IPS-20b (cell line): ENCODE data around the gene SERPINB7.

Experiments used
- H3K27ac ChIP-seq: one replicate; pipeline ENCODE4 v1.5.1; 2013; ENCODE audit warnings: low read length
- H3K27me3 ChIP-seq: 2 replicates; pipeline ENCODE4 v1.6.1; 2013; ENCODE audit warnings: mild to moderate bottlenecking, low read length, inconsistent platforms; ENCODE audit not compliant: insufficient read depth
- H3K36me3 ChIP-seq: 2 replicates; pipeline ENCODE4 v1.6.1; 2013; ENCODE audit warnings: low read depth, mild to moderate bottlenecking, inconsistent platforms, low read length, moderate library complexity; ENCODE audit not compliant: insufficient read depth
- H3K4me1 ChIP-seq: 2 replicates; pipeline ENCODE4 v1.6.1; 2013; ENCODE audit warnings: mild to moderate bottlenecking, control low read depth, inconsistent platforms, low read length, moderate library complexity; ENCODE audit not compliant: insufficient read depth
- H3K4me3 ChIP-seq: 2 replicates; pipeline ENCODE4 v1.5.1; 2013; ENCODE audit warnings: mild to moderate bottlenecking, low read length, inconsistent platforms
- H3K9ac ChIP-seq: 2 replicates; pipeline ENCODE4 v1.6.1; 2013; ENCODE audit warnings: low read depth, mild to moderate bottlenecking, inconsistent platforms, low read length, moderate library complexity
- H3K9me3 ChIP-seq: 2 replicates; pipeline ENCODE4 v1.6.1; 2013; ENCODE audit warnings: mild to moderate bottlenecking, low read depth, low read length, inconsistent platforms; ENCODE audit not compliant: insufficient read depth

Gene SERPINB7

DNA sequence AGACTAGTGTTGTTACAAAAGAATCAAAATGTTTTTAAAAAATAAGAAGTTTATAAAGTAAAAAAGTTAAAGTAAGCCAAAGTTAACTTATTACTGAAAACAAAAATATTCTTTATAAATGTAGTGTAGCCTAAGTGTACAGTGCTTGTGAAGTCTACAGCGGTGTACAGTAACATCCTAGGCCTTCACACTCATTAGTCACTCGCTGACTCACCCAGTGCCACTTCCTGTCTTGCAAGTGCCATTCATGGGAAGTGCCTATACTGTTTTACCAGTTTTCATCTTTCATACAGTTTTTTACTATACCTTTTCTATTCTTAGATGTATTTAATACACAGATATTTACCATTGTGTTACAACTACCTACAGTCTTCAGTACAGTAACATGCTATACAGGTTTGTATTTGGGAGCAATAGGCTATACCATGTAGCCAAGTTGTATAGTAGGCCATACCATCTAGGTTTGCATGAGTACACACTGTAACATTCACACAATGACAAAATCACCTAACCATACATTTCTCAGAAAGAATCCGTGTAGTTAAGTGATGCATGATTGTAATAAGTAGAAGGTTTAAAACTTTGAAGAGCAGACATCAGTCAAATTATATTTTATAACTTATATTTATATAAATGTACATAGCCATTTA lies 13.4 kb downstream of the SERPINB7 start:
- H3K27ac ChIP-seq, result no peak overlapping the region
- H3K27me3 ChIP-seq, result no peaks in the 10 kb centered on the region
- no peaks in the 10 kb centered on the region for H3K36me3 ChIP-seq
- no peaks in the 10 kb centered on the region for H3K4me1 ChIP-seq
- H3K4me3 ChIP-seq, result no peak overlapping the region
- H3K9ac ChIP-seq, result no peak overlapping the region
- H3K9me3 ChIP-seq, result no peaks in the 10 kb centered on the region

DNA sequence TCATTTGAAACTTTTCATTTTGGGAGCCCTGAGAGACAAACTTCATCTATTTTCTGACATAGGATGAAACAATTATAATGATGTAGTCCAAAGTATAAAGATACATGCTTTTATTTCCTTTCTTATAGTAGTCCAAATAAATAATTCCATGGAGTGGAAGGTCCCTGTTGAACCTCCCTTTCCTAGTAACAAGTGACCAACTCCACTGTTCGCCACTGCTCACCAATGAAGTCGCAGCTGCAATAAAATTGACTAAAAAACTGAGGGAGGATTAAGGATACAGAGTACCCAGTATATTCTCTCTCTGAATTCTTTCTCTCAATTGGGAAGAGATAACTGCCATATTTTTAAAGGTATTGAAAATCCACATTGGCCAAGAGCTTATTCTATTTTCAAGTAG lies 14.1 kb downstream of the SERPINB7 start:
- Histone ChIP-seq H3K9ac (no peak overlapping the region), H3K4me1 (no peaks in the 10 kb centered on the region), H3K9me3 (no peaks in the 10 kb centered on the region), H3K27ac (no peak overlapping the region), H3K4me3 (no peak overlapping the region), H3K36me3 (no peaks in the 10 kb centered on the region), H3K27me3 (no peaks in the 10 kb centered on the region)

DNA sequence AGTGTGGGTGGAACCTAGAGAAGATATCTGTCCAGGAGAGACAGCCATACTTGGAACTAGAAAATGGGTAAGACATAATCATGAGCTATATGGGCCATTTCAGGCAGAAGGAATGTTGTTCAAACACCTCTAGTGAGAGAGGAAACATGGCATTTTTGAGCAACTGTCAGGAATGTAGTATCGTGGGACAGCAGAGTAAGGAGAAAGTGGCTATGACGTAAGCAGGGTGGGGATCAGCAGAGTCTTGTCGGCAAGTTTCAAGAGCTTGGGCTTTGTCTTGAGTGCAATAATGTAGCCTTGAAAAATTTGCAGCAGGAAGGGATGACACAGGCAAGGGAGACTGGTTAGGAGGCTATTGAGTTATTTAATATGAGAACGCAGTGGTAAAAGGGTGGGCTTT lies 20.4 kb downstream of the SERPINB7 start:
- H3K4me1 ChIP-seq, result no peaks in the 10 kb centered on the region
- no peaks in the 10 kb centered on the region for H3K27me3 ChIP-seq
- no peak overlapping the region for H3K27ac ChIP-seq
- H3K9ac ChIP-seq, result no peak overlapping the region
- no peak overlapping the region for H3K4me3 ChIP-seq
- no peaks in the 10 kb centered on the region for H3K9me3 ChIP-seq
- no peaks in the 10 kb centered on the region for H3K36me3 ChIP-seq

- no peak overlapping the region for H3K27ac ChIP-seq
- H3K9me3 ChIP-seq, result no peaks in the 10 kb centered on the region
- H3K4me3 ChIP-seq, result no peak overlapping the region
- no peaks in the 10 kb centered on the region for H3K4me1 ChIP-seq
- H3K36me3 ChIP-seq, result no peaks in the 10 kb centered on the region
- no peak overlapping the region for H3K9ac ChIP-seq
- H3K27me3 ChIP-seq, result no peaks in the 10 kb centered on the region
Observed at GRCh38 chr18:63799189-63799588, 24.0 kb downstream of the SERPINB7 start.

DNA sequence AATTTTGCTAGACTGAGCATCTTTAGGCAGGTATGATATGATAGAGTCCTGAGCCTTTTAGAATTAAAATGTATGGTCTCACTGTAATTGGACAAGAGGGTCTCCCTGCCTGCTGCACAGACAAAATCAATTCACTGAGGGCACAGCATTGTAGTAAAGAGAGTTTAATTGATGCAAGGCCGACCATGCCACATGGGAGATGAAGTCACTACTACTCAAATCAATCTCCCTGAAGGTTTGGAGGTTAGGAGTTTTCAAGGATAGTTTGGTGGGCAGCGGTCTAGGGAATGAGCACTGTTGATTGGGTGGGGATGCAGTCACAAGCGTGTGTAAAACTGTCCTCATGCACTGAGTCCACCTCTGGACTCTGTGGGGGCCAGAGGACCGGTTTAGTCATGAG lies 26.1 kb downstream of the SERPINB7 start:
- no peaks in the 10 kb centered on the region for H3K9me3 ChIP-seq
- H3K27ac ChIP-seq, result no peak overlapping the region
- H3K36me3 ChIP-seq, result no peaks in the 10 kb centered on the region
- no peaks in the 10 kb centered on the region for H3K27me3 ChIP-seq
- H3K4me3 ChIP-seq, result no peak overlapping the region
- no peaks in the 10 kb centered on the region for H3K4me1 ChIP-seq
- H3K9ac ChIP-seq, result no peak overlapping the region

DNA sequence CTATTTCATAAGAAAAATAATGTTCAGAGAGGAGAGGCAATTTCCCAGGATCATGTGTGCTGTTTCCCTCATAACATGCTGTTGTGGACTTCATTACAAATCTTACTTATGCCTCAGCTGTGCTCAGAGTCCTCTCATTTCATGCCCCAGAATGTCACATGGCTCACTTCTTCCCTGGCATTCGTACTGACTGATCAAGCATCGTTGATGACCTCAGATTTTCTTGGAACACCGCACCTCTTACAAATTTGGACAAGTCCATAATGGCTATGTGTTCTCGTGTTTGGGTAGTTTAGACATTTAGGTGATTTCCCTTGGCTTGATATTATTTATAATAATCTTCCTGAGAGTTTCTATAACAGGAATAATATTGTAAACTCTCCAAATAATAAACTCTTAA lies 32.9 kb downstream of the SERPINB7 start:
- H3K4me3 ChIP-seq, result no peak overlapping the region
- no peaks in the 10 kb centered on the region for H3K27me3 ChIP-seq
- H3K9me3 ChIP-seq, result no peaks in the 10 kb centered on the region
- H3K4me1 ChIP-seq, result no peaks in the 10 kb centered on the region
- H3K27ac ChIP-seq, result no peak overlapping the region
- no peak overlapping the region for H3K9ac ChIP-seq
- no peaks in the 10 kb centered on the region for H3K36me3 ChIP-seq

GRCh38 chr18:63817441-63818051 lies 42.3 kb downstream of the SERPINB7 start:
- Histone ChIP-seq H3K4me3 (no peak overlapping the region), H3K9me3 (no peaks in the 10 kb centered on the region), H3K36me3 (no peaks in the 10 kb centered on the region), H3K4me1 (no peaks in the 10 kb centered on the region), H3K27ac (no peak overlapping the region), H3K9ac (no peak overlapping the region), H3K27me3 (no peaks in the 10 kb centered on the region)

- H3K36me3 ChIP-seq, result no peaks in the 10 kb centered on the region
- no peak overlapping the region for H3K9ac ChIP-seq
- no peaks in the 10 kb centered on the region for H3K9me3 ChIP-seq
- H3K27ac ChIP-seq, result no peak overlapping the region
- H3K4me1 ChIP-seq, result no peaks in the 10 kb centered on the region
- H3K27me3 ChIP-seq, result no peaks in the 10 kb centered on the region
- H3K4me3 ChIP-seq, result no peak overlapping the region
Observed at GRCh38 chr18:63818212-63818611, 43.0 kb downstream of the SERPINB7 start.

- Histone ChIP-seq H3K36me3 (no peaks in the 10 kb centered on the region), H3K27me3 (no peaks in the 10 kb centered on the region), H3K4me3 (no peak overlapping the region), H3K9me3 (no peaks in the 10 kb centered on the region), H3K4me1 (no peaks in the 10 kb centered on the region), H3K27ac (no peak overlapping the region), H3K9ac (no peak overlapping the region)
Observed at GRCh38 chr18:63819786-63820185, 44.6 kb downstream of the SERPINB7 start.

DNA sequence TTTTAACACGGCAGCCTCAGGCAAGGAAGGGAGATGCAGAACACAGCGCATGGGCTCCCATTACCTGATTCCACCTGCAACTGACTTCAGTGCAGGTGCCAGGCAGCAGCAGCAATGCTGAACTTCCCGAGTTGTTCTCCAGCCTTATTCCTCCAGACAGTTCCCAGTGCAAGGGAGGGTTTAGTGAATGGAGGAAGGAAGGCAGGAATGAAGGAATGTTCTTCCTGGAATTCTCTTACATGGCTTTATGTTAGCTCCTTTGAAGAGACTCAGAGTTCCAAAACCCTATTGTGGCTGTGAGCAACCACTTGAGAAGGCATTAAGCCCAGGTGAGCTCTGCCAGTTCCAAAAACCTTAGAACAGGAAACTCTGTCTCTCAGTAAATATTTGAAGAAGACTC lies 45.5 kb downstream of the SERPINB7 start:
- no peaks in the 10 kb centered on the region for H3K9me3 ChIP-seq
- H3K4me3 ChIP-seq, result no peak overlapping the region
- H3K36me3 ChIP-seq, result no peaks in the 10 kb centered on the region
- H3K27ac ChIP-seq, result no peak overlapping the region
- H3K4me1 ChIP-seq, result no peaks in the 10 kb centered on the region
- no peaks in the 10 kb centered on the region for H3K27me3 ChIP-seq
- no peak overlapping the region for H3K9ac ChIP-seq

DNA sequence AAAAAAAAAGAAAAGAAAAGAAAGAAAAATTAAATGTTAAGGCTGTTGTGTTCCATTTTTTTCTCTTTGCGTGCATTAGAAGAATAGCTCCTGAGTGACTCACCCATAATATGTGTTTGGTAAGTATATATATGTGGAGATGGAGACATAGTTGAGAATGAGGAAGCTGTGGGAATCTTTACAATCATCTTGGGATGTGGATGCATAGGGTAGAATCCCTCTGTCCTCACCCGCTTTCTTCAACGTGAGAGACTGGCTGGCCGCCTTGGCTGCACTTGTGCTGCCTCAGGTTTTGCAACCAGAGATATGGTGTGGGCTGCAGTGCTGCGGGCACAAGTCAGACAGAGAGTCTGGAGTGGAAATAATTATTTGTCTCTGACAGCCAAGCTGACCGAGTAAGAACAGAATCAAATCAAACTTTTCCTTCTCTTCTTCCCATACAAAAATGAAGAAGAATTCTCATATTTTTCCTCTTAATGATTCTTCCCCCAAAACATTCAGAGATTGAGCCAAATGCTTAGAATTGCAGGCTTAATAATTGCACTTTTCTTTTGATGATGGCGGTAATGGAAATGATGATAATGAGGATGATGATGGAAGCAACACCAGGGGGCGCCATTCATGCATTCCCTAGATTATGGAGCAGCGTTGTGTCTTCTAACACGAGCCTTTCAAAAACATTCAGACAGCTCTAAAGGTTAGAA lies 48.5 kb downstream of the SERPINB7 start:
- no peaks in the 10 kb centered on the region for H3K27me3 ChIP-seq
- no peaks in the 10 kb centered on the region for H3K36me3 ChIP-seq
- H3K4me1 ChIP-seq, result no peaks in the 10 kb centered on the region
- H3K9ac ChIP-seq, result no peak overlapping the region
- H3K27ac ChIP-seq, result no peak overlapping the region
- no peaks in the 10 kb centered on the region for H3K9me3 ChIP-seq
- no peak overlapping the region for H3K4me3 ChIP-seq

GRCh38 chr18:63824220-63824525 lies 49.0 kb downstream of the SERPINB7 start:
- H3K36me3 ChIP-seq, result no peaks in the 10 kb centered on the region
- no peaks in the 10 kb centered on the region for H3K27me3 ChIP-seq
- no peak overlapping the region for H3K4me3 ChIP-seq
- no peak overlapping the region for H3K9ac ChIP-seq
- H3K9me3 ChIP-seq, result no peaks in the 10 kb centered on the region
- no peak overlapping the region for H3K27ac ChIP-seq
- no peaks in the 10 kb centered on the region for H3K4me1 ChIP-seq
